Astrocyte of the cerebellum (primary cell): Measurements from ENCODE around the gene SLC39A11.

ENCODE experiments used
- DNase-seq: peaks from one replicate; pipeline ENCODE4 v3.0.0-alpha.2; 2011; ENCODE audit warnings: low read depth
- H3K4me3 ChIP-seq: 2 replicates; pipeline ENCODE4 v1.5.1; 2011; ENCODE audit warnings: mild to moderate bottlenecking, low read depth, low read length, moderate library complexity
- CTCF ChIP-seq: IDR thresholded peaks from 2 replicates; pipeline ENCODE4 v1.5.1; 2012; ENCODE audit warnings: low read length, low read depth, moderate library complexity, mild to moderate bottlenecking; ENCODE audit errors: missing control alignments
- in situ Hi-C: cut with HindIII; loops from 2 replicates; pipeline ENCODE4 v1.10.0; 2017; ENCODE audit warnings: low sequenced_read_pairs

SLC39A11 gene

GRCh38 chr17:73018599-73018998 is 73.9 kb downstream of the SLC39A11 start:
- no peak overlapping the region for H3K4me3 ChIP-seq
- no peak for TF ChIP-seq CTCF
- in situ Hi-C loops, result no loop called here
- DNase-seq, result no peak

GRCh38 chr17:73017658-73018057 is 74.8 kb downstream of the SLC39A11 start:
- in situ Hi-C loops, result no loop called here
- no peak for TF ChIP-seq CTCF
- no peak overlapping the region for H3K4me3 ChIP-seq
- DNase-seq, result no peak

- H3K4me3 ChIP-seq, result no peak overlapping the region
- no peak for TF ChIP-seq CTCF
- no peak for DNase-seq
- in situ Hi-C loops, result no loop called here
These were observed 76.7 kb downstream of the SLC39A11 start for GRCh38 chr17:73015722-73016276.

- TF ChIP-seq CTCF, result no peak
- no peak overlapping the region for H3K4me3 ChIP-seq
- peak; percentile 28 for DNase-seq
- in situ Hi-C loops, result no loop called here
These were observed 78.4 kb downstream of the SLC39A11 start for GRCh38 chr17:73013816-73014663.

GRCh38 chr17:73013301-73013700 is 79.2 kb downstream of the SLC39A11 start:
- no peak for TF ChIP-seq CTCF
- H3K4me3 ChIP-seq, result no peak overlapping the region
- in situ Hi-C loops, result no loop called here
- DNase-seq, result no peak

GRCh38 chr17:73011016-73011486 is 81.4 kb downstream of the SLC39A11 start:
- no peak overlapping the region for H3K4me3 ChIP-seq
- in situ Hi-C loops, result no loop called here
- TF ChIP-seq CTCF, result no peak
- DNase-seq, result no peak
